GM19239 (cell line): ENCODE results near the gene IGSF23.

ENCODE experiments used
- DNase-seq: peaks from one replicate; pipeline ENCODE4 v3.0.0; 2011; ENCODE audit warnings: low spot score; ENCODE audit not compliant: insufficient read length
- FAIRE-seq: peaks from 2 replicates; lab custom pipeline; 2011; peaks lifted over from hg19 to GRCh38; lab: Jason Lieb, UNC

Gene IGSF23

GRCh38 chr19:44635581-44636438 is 22.4 kb downstream of the IGSF23 start:
- DNase-seq (no peak), FAIRE-seq (no peak)

GRCh38 chr19:44636439-44637389 is 23.4 kb downstream of the IGSF23 start:
- DNase-seq (no peak), FAIRE-seq (no peak)

GRCh38 chr19:44637390-44637764 is 24.0 kb downstream of the IGSF23 start:
- no peak for FAIRE-seq
- DNase-seq: no peak

GRCh38 chr19:44640518-44640917 is 27.2 kb downstream of the IGSF23 start:
- no peak for DNase-seq
- FAIRE-seq: no peak

- DNase-seq (no peak), FAIRE-seq (no peak)
These were observed 28.3 kb downstream of the IGSF23 start for GRCh38 chr19:44641501-44642265.

- no peak for FAIRE-seq
These were observed 29.0 kb downstream of the IGSF23 start for GRCh38 chr19:44642377-44642776.

GRCh38 chr19:44643605-44644401 is 30.4 kb downstream of the IGSF23 start, which contains the start of gene PVR:
Gene PVR (plus strand): TSS chr19:44643910. CDS start chr19:44644097, 187 bp downstream.
- no peak for FAIRE-seq
- no peak for DNase-seq

More at GRCh38 chr19:44642377-44642776, 29.0 kb downstream of the IGSF23 start:
- no peak for DNase-seq

- no peak for FAIRE-seq
These were observed 31.1 kb downstream of the IGSF23 start for GRCh38 chr19:44644402-44645016.

GRCh38 chr19:44645407-44646048 is 32.2 kb downstream of the IGSF23 start:
- no peak for DNase-seq
- FAIRE-seq: no peak

More at GRCh38 chr19:44644402-44645016, 31.1 kb downstream of the IGSF23 start:
- DNase-seq: no peak

GRCh38 chr19:44646049-44646416 is 32.7 kb downstream of the IGSF23 start:
- no peak for FAIRE-seq
- no peak for DNase-seq

- FAIRE-seq (no peak), DNase-seq (no peak)
These were observed 33.8 kb downstream of the IGSF23 start for GRCh38 chr19:44647144-44647543.

GRCh38 chr19:44648631-44649251 is 35.4 kb downstream of the IGSF23 start:
- DNase-seq (no peak), FAIRE-seq (no peak)

GRCh38 chr19:44649578-44650145 is 36.3 kb downstream of the IGSF23 start:
- no peak for DNase-seq
- no peak for FAIRE-seq

- DNase-seq (no peak), FAIRE-seq (no peak)
These were observed 40.0 kb downstream of the IGSF23 start for GRCh38 chr19:44653343-44653742.

GRCh38 chr19:44653977-44654774 is 40.8 kb downstream of the IGSF23 start:
- FAIRE-seq (peak; percentile 66), DNase-seq (peak; percentile 75)

GRCh38 chr19:44657211-44657921 is 44.0 kb downstream of the IGSF23 start:
- FAIRE-seq (peak; percentile 72), DNase-seq (peak; percentile 65)
